HL-60 (cell line): Measurements from ENCODE around the gene ZNF140.

Source experiments
- DNase-seq, 2 experiments: peaks; one replicate each; pipeline ENCODE4 v3.0.0-alpha.2; 2010 to 2020; ENCODE audit warnings: low read depth in 1 of 2, low spot score in 1 of 2
- H3K27ac ChIP-seq: fragments of 250-450 bp; sonication (Bioruptor Pico); replicated peaks from 2 replicates; pipeline ENCODE4 v1.5.1; 2020; ENCODE audit warnings: mild to moderate bottlenecking, moderate library complexity
- H3K27me3 ChIP-seq: fragments of 250-450 bp; sonication (Bioruptor Pico); 2 replicates; pipeline ENCODE4 v1.5.1; 2021; ENCODE audit warnings: mild to moderate bottlenecking, moderate library complexity; ENCODE audit not compliant: insufficient read depth, poor library complexity, severe bottlenecking
- H3K4me3 ChIP-seq: replicated peaks from 2 replicates; pipeline ENCODE4 v1.5.1; 2011; ENCODE audit warnings: mild to moderate bottlenecking, control low read depth, low read length; ENCODE audit not compliant: insufficient read depth
- GABPA ChIP-seq: IDR thresholded peaks from 2 replicates; pipeline ENCODE4 v1.6.1; 2012; ENCODE audit warnings: low read depth
- POLR2AphosphoS5 ChIP-seq: IDR thresholded peaks from 2 replicates; pipeline ENCODE4 v1.6.1; 2012; ENCODE audit warnings: low read depth
- SPI1 ChIP-seq: IDR thresholded peaks from 2 replicates; pipeline ENCODE4 v1.6.1; 2012; ENCODE audit warnings: low read depth, mild to moderate bottlenecking, borderline replicate concordance
- TF ChIP-seq, protein P1 (sequence below): IDR thresholded peaks from one replicate; pipeline ENCODE4 v1.5.1; 2011; ENCODE audit warnings: low read length, control low read depth, inconsistent platforms; ENCODE audit not compliant: insufficient read depth
- TF ChIP-seq, protein P2 (sequence below): IDR thresholded peaks from 2 replicates; pipeline ENCODE4 v1.6.1; 2012; ENCODE audit warnings: low read depth; ENCODE audit not compliant: insufficient replicate concordance

ZNF140 gene

DNA sequence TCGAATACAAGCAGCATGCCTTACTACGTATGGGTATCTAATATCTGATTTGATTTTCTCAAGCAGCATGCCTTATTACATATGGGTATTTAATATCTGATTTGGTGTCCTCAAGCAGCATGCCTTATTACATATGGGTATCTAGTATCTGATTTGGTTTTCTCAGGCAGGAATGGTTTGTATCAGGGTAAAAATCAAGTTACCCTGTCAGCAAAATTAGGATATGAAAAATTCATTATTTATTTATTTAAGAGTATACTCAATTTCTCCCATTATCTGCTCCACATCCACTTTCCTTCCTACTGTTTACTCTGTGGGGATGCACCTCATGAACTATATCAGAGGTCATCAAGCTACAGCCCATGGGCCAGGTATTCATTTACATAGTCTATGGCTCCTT, 27.4 kb downstream of the ZNF140 start:
- Histone ChIP-seq H3K27ac (no peak overlapping the region), H3K27me3 (no peaks in the 10 kb centered on the region), H3K4me3 (no peak overlapping the region)
- TF ChIP-seq SPI1 (no peak), GABPA (no peak), POLR2AphosphoS5 (no peak)
- TF ChIP-seq, protein P1, sequence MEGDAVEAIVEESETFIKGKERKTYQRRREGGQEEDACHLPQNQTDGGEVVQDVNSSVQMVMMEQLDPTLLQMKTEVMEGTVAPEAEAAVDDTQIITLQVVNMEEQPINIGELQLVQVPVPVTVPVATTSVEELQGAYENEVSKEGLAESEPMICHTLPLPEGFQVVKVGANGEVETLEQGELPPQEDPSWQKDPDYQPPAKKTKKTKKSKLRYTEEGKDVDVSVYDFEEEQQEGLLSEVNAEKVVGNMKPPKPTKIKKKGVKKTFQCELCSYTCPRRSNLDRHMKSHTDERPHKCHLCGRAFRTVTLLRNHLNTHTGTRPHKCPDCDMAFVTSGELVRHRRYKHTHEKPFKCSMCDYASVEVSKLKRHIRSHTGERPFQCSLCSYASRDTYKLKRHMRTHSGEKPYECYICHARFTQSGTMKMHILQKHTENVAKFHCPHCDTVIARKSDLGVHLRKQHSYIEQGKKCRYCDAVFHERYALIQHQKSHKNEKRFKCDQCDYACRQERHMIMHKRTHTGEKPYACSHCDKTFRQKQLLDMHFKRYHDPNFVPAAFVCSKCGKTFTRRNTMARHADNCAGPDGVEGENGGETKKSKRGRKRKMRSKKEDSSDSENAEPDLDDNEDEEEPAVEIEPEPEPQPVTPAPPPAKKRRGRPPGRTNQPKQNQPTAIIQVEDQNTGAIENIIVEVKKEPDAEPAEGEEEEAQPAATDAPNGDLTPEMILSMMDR: no peak
- TF ChIP-seq, protein P2, sequence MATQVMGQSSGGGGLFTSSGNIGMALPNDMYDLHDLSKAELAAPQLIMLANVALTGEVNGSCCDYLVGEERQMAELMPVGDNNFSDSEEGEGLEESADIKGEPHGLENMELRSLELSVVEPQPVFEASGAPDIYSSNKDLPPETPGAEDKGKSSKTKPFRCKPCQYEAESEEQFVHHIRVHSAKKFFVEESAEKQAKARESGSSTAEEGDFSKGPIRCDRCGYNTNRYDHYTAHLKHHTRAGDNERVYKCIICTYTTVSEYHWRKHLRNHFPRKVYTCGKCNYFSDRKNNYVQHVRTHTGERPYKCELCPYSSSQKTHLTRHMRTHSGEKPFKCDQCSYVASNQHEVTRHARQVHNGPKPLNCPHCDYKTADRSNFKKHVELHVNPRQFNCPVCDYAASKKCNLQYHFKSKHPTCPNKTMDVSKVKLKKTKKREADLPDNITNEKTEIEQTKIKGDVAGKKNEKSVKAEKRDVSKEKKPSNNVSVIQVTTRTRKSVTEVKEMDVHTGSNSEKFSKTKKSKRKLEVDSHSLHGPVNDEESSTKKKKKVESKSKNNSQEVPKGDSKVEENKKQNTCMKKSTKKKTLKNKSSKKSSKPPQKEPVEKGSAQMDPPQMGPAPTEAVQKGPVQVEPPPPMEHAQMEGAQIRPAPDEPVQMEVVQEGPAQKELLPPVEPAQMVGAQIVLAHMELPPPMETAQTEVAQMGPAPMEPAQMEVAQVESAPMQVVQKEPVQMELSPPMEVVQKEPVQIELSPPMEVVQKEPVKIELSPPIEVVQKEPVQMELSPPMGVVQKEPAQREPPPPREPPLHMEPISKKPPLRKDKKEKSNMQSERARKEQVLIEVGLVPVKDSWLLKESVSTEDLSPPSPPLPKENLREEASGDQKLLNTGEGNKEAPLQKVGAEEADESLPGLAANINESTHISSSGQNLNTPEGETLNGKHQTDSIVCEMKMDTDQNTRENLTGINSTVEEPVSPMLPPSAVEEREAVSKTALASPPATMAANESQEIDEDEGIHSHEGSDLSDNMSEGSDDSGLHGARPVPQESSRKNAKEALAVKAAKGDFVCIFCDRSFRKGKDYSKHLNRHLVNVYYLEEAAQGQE: no peak
- no peak for DNase-seq

DNA sequence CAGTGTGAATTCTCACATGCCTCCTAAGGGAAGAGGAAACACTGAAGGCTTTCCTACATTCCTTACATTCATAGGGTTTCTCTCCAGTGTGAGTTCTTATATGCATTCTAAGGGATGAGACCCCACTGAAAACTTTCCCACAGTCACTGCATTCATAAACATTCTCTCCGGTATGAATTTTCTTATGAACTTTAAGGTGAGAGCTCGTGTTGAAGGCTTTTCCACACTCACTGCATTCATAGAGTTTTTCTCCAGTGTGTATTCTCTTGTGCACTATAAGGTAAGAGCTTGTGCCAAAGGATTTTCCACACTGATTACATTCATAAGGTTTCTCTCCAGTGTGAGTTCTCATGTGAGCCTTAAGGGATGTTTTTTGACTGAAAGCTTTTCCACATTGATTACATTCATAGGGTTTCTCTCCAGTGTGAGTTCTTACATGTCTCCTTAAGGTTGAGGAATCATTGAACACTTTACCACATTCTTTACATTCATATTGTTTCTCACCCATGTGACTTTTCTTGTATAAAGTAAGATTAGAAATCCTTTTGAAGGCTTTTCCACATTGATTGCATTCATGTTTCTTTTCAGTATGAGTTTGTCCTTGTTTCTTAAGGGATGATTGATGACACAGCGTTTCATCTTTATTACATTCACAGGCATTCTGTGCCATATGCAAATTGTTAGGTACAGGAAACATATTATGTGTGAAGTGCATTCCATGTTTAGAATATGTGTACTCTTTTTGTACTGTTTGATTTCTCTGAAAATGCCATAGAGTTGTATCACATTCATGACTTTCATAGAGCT, 39.9 kb downstream of the ZNF140 start:
- no peak overlapping the region for H3K4me3 ChIP-seq
- TF ChIP-seq, protein P1: no peak
- TF ChIP-seq, protein P2: no peak
- TF ChIP-seq GABPA: no peak
- TF ChIP-seq SPI1: no peak
- no peak for TF ChIP-seq POLR2AphosphoS5
- H3K27ac ChIP-seq: no peak overlapping the region
- DNase-seq: no peak
- no peaks in the 10 kb centered on the region for H3K27me3 ChIP-seq

DNA sequence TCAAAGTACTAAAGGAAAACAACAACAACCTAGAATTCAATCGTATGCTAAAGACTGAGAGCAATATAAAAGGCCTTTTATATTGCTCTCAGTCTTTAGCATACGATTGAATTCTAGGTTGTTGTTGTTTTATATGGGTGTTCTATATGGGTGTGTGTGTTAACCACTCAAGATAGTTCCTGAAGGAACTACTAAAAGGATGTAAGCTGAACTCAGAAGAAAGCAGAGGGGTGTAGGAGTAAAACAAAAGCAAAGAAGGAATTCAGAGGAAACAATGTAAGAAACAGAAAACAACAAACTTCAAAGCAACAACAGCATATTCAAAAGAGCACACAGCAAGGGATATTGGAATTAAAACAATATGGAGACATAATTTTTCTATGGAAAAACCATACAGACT, 44.0 kb downstream of the ZNF140 start:
- TF ChIP-seq, protein P1: no peak
- TF ChIP-seq POLR2AphosphoS5 (no peak), SPI1 (no peak), GABPA (no peak)
- TF ChIP-seq, protein P2: no peak
- H3K27me3 ChIP-seq: no peaks in the 10 kb centered on the region
- no peak overlapping the region for H3K27ac ChIP-seq
- no peak for DNase-seq
- H3K4me3 ChIP-seq: no peak overlapping the region
